HG03196 (cell line): ENCODE results near the gene RAPGEF3.

ENCODE experiments used
- ATAC-seq: cut with Tn5 transposase; IDR thresholded peaks from one replicate; pipeline ENCODE4 v1.9.1; 2021; ENCODE audit not compliant: unreplicated experiment

Gene RAPGEF3

DNA sequence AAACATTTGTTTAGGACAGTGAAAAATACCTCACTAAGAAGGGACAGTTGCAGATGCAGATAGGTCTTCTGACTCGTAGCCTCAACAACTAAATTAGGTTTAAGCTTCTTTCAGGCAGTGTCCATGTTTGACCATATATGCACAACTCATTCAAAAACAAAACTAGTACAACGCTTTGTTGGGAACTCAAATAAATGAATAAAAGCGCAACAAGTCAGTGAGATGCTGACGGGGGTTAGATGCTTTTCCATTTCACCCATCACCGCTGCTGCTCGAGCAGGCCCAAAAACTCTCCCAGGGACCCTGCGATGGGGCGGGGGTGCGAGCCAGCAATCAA, 53.5 kb downstream of the RAPGEF3 start:
- ATAC-seq = no peak

- no peak for ATAC-seq
Observed at GRCh38 chr12:47704719-47705118, 54.0 kb downstream of the RAPGEF3 start.

- ATAC-seq = no peak
Observed at GRCh38 chr12:47700263-47700662, 58.4 kb downstream of the RAPGEF3 start.

DNA sequence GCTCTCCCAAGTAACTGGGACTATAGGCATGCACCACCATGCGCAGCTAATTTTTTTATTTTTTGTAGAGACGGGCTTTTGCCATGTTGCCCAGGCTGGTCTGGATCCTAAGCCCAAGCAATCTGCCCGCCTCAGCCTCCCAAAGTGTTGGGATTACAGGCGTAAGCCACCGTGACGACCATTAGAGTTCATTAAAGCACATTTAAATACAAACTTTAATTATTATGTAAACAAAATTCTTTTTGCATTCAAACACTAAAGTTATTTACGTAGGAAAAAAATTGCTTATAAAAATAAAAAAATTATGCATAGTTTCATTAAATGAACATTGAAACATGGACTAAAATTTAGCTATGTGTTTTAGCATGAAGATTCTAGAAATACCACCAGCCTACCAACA, 60.0 kb downstream of the RAPGEF3 start:
- ATAC-seq = no peak

DNA sequence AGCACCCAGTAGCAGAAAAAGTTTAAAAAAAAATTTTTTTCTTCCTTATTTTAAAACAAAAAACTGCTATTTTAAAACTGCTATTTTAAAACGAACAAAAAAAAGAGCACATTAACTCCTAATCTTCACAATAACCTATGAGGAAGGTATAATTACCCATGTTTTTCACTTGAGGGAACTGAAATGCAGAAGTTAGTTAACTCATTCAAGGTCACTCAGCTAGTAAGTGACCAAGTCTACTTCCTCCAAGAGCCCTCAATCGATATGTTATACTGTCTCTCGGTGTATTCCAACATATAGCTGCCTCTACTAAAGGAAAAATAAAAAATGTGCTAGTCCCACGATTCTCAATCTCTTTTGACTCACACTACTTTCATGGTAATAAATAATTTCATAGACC, 60.6 kb downstream of the RAPGEF3 start:
- no peak for ATAC-seq

- ATAC-seq = no peak
Observed at GRCh38 chr12:47689215-47689614, 69.5 kb downstream of the RAPGEF3 start.

DNA sequence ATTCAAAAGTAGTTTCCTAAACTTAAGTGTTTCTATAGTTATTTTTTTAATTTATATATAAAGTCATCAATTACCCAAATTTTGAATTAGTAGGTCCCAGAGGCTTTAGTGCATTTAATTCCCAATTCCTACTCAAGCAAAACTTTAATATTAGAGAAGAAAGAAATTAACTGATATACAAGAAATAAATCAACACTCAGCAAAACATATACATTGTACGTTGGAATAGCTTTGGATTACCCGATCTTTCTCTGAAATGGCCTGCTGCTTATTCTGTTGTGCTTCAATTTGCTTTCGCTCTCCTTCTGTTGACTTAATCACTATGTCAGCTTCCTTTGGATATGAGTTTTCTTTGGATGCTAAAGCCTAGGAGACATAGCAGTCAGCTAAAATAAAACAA, 71.0 kb downstream of the RAPGEF3 start:
- no peak for ATAC-seq

- ATAC-seq = no peak
Observed at GRCh38 chr12:47686645-47687240, 71.9 kb downstream of the RAPGEF3 start.
